Femur (tissue), 1 donor: ENCODE data around the gene OXSR1.

Source experiments
- DNase-seq: peaks from one replicate; pipeline ENCODE4 v3.0.0-alpha.2; 2017

Gene OXSR1

DNA sequence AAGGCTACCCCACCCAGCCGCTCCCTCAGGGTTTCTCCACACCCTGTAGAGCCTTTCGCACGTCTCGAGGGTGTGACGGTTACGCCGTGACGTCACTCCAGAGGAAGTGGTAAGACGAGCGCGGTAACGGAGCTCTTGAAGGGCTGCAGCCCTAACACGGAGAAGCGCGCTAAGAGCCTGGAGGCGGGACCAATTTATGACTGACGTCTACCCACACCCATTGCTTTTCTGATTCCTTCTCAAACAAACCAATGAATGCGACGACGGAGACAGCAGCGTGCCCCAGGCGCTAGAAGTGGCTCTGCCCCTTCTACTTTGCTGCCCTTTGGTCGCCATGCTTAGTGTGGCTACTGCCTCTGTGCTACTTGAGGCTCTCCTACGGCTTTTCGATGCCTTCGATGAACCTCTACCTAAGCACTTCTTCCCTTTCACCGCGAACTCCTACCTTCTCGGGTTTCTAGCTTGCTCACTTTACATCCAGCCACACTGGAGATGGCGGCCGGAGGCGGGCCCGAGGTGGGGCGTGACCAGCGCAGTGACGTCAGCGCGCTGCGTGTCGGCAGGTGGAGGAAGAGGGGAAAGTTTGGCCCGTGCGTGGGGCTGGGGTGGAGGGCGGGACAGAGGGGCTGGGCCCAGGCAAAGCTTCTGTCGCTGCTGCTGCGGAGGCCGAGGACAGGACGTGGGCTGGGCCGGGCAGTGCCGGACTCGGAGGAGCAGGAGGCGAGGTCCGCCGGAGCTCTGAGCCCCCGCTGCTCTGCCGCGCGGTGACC is at the start of gene OXSR1:
Gene OXSR1, plus strand, starts transcription at position 586 of the 770 bp plus-strand sequence. CDS start 340 bp downstream, outside the sequence.
- DNase-seq: peak; percentile 99

GRCh38 chr3:38115645-38116427 is 49.5 kb upstream of the OXSR1 start:
- DNase-seq: peak; percentile 13

- peak; percentile 16 for DNase-seq
Measured at GRCh38 chr3:38116471-38117162, 48.7 kb upstream of the OXSR1 start.

- peak; percentile 15 for DNase-seq
Measured at GRCh38 chr3:38117163-38117716, 48.1 kb upstream of the OXSR1 start.

DNA sequence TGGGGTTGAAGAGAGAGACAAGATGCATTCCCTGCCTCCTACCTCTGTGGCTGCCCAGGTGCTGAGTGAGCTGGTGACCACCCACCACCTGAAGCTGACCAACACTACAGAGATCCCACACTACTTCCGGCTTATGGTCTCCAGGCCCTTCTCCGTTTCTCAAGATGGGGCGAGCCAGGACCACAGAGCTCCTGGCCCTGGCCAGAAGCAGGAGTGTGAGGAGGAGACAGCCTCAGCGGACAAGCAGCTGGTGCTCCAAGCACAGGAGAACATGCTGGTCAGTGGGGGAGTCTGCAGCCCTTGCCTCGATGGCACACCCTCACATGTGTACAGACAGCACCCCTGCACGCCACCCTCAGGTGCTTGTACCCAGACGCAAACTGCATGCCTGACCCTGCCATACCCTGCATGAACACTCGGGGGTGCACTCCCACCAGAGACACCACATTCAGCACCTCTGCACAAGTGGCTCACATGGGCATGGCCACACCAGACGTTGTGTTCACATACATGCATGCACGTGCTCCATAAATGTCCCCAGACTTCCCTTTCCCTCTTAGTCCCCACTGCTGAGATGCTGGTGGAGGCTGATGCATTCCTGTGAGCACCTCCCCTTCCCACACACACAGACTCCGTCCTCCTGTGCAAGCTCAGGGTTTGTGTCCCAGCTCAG is 47.5 kb upstream of the OXSR1 start:
- DNase-seq: peak; percentile 53

- peak; percentile 11 for DNase-seq
Measured at GRCh38 chr3:38118421-38119247, 46.7 kb upstream of the OXSR1 start.

- DNase-seq: no peak
Measured at GRCh38 chr3:38119248-38119544, 46.1 kb upstream of the OXSR1 start.

DNA sequence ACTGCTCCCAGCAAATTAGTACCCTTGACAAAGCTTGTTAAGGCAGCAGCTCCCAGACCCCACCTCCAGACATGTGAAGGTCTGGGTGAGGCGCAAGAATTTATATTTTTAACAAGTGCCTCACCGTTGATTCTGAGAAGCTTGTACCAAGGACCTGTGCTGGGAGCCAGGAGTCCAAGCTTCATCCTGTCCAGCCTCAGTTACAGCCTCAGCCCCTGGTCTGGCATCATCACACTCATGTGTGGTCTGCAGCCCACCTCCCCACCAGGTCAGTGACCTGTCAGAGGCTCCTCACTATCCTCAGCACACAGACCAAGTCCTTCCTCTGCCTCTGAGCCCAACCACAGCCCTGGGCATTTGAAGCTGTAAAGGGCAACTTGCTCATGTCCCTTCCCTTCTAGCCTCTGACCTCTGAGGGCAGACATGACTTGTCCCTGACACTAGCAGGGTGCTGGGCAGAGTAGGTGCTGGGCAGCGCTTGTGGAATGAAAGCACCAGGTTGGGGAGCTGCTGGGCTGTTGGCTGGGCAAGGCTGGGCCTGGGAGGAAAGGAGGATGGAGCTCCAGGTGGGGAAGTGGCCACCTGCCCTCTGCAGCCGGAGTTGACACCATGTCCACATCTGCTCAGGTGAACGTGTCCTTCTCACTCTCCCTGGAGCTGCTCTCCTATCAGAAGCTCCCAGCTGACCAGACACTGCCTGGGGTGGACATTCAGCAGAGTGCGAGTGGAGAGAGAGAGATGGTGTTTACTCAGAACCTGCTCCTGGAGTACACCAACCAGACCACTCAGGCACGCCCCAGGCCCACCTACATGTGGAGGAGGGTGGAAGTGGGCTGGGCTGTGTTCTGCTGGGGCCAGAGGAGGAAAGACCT is 45.3 kb upstream of the OXSR1 start:
- DNase-seq: peak; percentile 18

DNA sequence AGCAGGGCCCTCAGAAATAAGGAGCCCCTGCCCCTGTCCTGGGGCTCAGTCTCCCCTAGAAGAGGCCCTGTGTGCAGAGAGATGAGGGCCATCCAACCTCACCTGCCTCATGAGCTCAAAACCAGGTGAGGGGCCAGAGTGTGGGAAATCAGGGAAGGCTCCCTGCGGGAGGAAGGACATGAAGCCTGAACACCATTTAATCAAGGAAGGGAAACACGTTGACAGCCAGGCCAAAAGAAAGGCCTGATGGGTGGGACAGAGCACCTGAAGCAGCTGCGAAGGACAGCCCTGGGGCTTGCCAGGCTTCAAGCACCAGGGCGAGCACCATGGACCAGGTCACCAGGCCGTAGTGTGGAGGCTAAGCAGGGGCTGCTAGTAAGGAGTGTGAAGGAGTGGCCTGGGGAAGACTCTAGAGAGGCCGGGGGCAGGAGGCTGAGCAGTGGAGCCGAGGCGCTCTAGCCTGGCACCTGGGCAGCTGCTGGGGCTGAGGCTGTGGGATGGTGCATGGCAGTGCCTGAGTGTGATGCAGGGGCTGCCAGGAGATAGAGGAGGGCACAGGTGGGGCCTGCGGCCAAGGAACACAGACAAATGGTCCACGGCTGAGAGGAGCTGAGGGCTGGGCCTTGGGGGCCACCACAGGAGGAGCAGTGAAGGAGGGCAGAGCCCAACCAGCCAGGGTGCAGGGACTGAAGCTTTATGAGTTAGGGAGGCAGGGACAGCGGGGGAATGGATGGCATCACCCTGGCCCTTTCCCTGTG is 44.5 kb upstream of the OXSR1 start:
- peak; percentile 11 for DNase-seq

DNA sequence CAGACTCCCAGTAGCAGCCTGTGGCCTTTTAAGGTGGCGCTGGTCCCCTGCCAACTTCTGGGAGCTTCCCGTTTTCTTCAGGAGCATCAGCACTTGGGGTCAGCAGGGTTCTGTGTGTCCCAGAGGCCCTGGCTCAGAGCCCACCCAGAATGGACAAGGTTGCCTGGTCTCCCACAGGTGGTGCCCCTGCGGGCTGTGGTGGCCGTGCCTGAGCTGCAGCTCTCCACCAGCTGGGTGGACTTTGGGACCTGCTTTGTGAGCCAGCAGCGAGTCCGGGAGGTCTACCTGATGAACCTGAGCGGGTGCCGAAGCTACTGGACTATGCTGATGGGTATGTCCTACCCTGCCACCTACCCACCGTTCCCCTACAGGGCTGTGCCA is 43.9 kb upstream of the OXSR1 start:
- DNase-seq: peak; percentile 18

DNA sequence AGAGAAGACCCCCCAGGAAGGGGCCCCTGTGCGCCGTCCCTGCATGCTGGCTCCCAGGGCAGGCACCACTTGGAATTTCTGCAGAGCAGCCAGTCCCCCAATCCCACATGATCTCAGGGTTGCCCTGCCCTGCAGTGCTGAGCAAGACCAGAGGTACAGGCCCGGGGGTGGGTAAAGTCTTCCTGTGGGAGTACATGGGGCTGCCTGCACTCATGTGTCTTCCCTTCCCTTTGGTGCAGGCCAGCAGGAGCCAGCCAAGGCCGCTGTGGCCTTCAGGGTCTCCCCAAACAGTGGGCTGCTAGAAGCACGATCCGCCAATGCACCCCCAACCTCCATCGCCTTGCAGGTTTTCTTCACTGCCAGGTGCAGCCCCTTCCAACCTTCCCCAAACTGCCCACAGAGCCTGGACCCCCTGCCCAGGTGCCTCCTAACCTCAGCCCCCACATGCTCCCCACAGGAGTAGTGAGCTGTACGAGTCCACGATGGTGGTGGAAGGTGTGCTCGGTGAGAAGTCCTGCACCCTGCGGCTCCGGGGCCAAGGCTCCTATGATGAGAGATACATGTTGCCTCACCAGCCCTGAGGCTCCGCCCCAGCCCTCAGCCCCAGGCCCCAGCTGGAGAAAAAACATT is 43.4 kb upstream of the OXSR1 start:
- DNase-seq: no peak

- no peak for DNase-seq
Measured at GRCh38 chr3:38122712-38123290, 42.5 kb upstream of the OXSR1 start.

DNA sequence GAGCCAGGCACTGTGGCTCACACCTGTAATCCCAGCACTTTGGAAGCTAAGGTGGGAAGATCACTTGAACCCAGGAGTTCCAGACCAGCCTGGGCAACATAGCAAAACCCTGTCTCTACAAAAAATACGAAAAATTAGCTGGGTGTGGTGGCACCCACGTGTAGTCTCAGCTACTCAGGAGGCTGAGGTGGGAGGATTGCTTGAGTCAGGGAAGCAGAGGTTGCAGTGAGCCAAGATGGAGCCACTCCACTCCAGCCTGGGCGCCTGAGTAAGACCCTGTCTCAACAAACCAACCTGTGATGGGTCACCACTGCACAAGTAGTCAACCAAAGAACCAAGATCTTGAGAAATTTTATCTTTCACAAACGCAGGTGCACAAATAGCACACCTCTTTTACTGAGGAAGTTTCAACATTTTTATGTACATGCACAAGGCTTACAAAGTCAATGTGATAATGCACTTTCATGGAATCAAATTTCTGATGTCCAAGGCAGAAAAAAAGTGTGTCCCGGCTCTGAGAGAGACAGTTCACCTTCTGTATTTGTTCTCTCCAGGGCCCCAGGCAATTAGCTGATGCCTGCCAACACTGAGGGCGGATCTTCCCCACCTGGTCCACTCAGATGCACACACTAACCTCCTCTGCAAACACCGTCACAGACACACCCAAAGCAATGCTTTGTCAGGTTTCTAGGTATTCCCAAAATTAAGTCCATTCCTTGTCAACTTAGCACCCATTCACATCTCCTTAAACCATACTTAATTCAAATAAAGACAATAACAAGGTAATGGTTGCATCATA is 40.8 kb upstream of the OXSR1 start:
- DNase-seq: no peak

DNA sequence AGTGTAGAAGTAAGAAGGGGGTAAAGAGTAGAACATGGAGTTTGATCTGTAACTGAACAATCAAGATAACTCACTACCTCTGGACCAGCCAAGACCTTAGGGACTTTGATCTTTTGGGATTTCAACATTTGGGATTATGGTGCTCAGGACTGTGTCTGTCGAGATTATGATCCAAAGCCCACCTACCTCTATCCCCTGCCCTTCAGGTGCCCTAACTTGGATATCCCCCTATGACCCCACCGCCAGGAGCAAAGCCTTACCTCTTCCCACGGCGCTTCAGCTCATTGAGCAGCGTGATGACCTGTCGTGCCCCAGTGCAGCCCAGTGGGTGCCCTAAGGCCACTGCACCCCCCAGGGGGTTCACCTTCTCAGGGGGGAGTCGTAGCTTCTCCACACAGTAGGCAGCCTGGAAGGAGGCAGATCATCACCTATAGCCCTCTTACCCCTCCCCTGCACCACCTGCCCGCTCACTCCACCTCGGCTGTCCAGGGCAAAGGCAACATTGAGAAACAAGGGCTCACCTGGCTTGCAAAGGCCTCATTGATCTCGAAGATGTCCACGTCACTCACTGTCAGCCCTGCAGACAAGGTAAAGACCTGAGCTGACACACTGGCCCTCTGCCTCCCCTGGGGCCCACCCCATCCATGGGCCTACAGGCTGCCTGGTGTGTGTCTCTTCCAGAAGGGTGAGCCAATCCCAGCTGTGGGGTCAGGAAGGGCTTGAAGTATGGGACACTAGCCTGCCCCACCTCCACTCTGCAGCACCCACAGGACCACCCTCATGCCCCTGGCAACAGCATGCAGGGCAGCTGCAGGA is 39.8 kb upstream of the OXSR1 start:
- peak; percentile 11 for DNase-seq

GRCh38 chr3:38126121-38126892 is 39.0 kb upstream of the OXSR1 start:
- DNase-seq: peak; percentile 10

DNA sequence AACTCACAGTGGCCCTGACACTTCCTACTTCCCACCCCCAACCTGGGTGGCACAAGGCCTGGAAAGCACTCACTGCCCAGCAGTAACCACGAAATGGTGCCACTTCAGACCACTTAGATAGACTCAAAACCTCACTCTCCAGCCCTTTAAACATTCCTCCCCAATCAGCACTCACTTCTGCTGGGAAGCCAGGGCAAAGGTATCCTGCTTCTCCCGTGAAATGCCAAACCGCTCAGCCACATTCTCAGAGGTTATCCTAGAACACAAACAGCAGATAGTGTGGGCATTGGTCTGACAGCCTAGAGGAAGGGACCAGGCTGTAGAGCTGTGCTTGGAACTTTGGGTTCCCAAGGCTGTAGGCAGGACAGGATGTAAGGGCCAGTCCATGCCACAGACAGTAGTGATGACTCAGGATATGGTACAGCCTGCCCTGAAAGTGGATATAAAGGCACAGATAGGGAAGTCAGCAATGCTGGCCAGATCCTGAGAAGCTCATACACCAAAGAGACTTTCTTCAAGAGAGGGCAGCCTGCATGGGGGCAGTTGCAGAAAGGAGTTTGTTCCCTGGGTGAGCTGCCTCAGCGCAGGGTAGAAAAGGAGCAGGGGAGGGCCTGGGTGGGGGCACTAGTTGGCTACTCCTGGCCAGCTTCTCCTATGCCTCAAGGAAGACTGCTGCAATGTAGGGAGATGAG is 37.6 kb upstream of the OXSR1 start:
- DNase-seq: no peak
